ENCODE measurements around the gene PLEKHB2.

GRCh38 chr2:131148426-131148825, 43.3 kb downstream of the PLEKHB2 start:
- TF ChIP-seq, protein P1, sequence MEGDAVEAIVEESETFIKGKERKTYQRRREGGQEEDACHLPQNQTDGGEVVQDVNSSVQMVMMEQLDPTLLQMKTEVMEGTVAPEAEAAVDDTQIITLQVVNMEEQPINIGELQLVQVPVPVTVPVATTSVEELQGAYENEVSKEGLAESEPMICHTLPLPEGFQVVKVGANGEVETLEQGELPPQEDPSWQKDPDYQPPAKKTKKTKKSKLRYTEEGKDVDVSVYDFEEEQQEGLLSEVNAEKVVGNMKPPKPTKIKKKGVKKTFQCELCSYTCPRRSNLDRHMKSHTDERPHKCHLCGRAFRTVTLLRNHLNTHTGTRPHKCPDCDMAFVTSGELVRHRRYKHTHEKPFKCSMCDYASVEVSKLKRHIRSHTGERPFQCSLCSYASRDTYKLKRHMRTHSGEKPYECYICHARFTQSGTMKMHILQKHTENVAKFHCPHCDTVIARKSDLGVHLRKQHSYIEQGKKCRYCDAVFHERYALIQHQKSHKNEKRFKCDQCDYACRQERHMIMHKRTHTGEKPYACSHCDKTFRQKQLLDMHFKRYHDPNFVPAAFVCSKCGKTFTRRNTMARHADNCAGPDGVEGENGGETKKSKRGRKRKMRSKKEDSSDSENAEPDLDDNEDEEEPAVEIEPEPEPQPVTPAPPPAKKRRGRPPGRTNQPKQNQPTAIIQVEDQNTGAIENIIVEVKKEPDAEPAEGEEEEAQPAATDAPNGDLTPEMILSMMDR (IDR thresholded peaks at IDR 0.05) = no peak
- TF ChIP-seq EZH2 (IDR thresholded peaks at IDR 0.05; ENCODE audit: borderline replicate concordance, insufficient read depth, low read depth, low read length, poor library complexity, severe bottlenecking) = no peak

All from B cell (primary cell).